ENCODE results near the gene DCPS. TPM values are rescaled to one million over a fixed set of nuclear protein-coding genes. Genes with fewer than 3 reads are reported as not detected.

DCPS gene
- total RNA-seq, 1 donor from 2014 or later = 15.5 TPM

GRCh38 chr11:126357055-126357962 is 53.4 kb downstream of the DCPS start:
- no peaks in the 10 kb centered on the region for H3K36me3 ChIP-seq
- intact Hi-C loops (cut with DNase I) = no loop called here
- ATAC-seq (no peak), DNase-seq (peak; percentile 62)
- no peaks in the 10 kb centered on the region for H3K9me3 ChIP-seq
- no peaks in the 10 kb centered on the region for H3K27me3 ChIP-seq
- peak overlapping the region; percentile 83 for H3K27ac ChIP-seq
- TF ChIP-seq, protein P1, sequence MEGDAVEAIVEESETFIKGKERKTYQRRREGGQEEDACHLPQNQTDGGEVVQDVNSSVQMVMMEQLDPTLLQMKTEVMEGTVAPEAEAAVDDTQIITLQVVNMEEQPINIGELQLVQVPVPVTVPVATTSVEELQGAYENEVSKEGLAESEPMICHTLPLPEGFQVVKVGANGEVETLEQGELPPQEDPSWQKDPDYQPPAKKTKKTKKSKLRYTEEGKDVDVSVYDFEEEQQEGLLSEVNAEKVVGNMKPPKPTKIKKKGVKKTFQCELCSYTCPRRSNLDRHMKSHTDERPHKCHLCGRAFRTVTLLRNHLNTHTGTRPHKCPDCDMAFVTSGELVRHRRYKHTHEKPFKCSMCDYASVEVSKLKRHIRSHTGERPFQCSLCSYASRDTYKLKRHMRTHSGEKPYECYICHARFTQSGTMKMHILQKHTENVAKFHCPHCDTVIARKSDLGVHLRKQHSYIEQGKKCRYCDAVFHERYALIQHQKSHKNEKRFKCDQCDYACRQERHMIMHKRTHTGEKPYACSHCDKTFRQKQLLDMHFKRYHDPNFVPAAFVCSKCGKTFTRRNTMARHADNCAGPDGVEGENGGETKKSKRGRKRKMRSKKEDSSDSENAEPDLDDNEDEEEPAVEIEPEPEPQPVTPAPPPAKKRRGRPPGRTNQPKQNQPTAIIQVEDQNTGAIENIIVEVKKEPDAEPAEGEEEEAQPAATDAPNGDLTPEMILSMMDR (IDR thresholded peaks at IDR 0.05) = no peak
- H3K4me3 ChIP-seq = peak overlapping the region; percentile 75
- peaks cover 42% of the 10 kb centered on the region for H3K4me1 ChIP-seq

DNA sequence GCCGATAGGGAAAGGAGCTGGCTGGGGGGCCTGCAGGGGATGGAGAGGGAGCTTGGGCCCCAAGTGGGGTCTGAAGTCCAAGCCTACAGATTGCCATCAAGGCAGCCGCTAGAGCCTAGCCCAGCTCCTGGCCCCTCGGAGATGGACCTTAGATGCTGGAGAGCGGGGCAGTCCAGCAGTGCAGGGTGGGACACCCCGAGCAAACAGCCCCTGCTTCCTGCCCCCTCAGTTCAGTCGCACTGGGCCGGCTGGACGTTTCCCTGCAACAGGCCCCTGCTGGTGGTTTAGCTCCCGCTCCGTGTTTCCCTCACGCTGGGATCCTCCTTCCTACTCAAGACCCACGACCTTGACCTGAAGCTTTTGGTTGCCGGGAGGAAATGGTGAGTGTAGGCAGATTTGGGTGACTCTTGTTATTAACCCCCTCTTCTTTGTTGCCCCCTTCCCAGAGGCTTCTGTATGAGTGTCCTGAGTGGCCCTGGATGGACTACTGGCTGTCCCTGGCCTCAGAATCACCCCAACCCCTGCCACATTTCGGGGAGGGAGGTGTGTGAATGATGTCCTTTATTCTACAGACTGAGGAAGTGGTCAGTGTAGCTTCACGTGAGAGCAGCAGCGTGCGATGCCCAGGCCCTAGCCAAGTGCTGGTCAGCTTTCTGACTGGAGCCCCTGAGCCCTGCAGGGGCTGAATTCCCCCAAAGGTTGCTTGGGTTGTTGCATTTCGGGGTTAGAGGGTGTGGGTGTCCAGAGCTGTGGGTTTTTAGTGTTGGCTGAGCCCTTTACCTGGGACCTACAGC is 54.3 kb downstream of the DCPS start:
- Histone ChIP-seq H3K9me3 (no peaks in the 10 kb centered on the region), H3K27ac (peak overlapping the region; percentile 83), H3K4me1 (peaks cover 36% of the 10 kb centered on the region), H3K4me3 (peak overlapping the region; percentile 75), H3K36me3 (no peaks in the 10 kb centered on the region), H3K27me3 (no peaks in the 10 kb centered on the region)
- peak; percentile 52 for DNase-seq
- no peak for ATAC-seq
- TF ChIP-seq, protein P1 (IDR thresholded peaks at IDR 0.05) = no peak
- intact Hi-C loops (cut with DNase I) = no loop called here

- peak; percentile 47 for DNase-seq
- intact Hi-C loops (cut with DNase I) = no loop called here
- Histone ChIP-seq H3K4me3 (no peak overlapping the region), H3K36me3 (no peaks in the 10 kb centered on the region), H3K27me3 (no peaks in the 10 kb centered on the region), H3K4me1 (peaks cover 32% of the 10 kb centered on the region), H3K27ac (peak overlapping the region; percentile 1), H3K9me3 (no peaks in the 10 kb centered on the region)
- TF ChIP-seq, protein P1 (IDR thresholded peaks at IDR 0.05) = no peak
- no peak for ATAC-seq
These were observed 54.9 kb downstream of the DCPS start for GRCh38 chr11:126358763-126359160.

- Histone ChIP-seq H3K27me3 (no peaks in the 10 kb centered on the region), H3K36me3 (no peaks in the 10 kb centered on the region), H3K4me1 (peaks cover 26% of the 10 kb centered on the region), H3K9me3 (no peaks in the 10 kb centered on the region), H3K4me3 (no peak overlapping the region), H3K27ac (peak overlapping the region; percentile 1)
- intact Hi-C loops (cut with DNase I) = no loop called here
- peak; percentile 2 for ATAC-seq
- DNase-seq = peak; percentile 76
- TF ChIP-seq, protein P1 (IDR thresholded peaks at IDR 0.05) = no peak
These were observed 55.7 kb downstream of the DCPS start for GRCh38 chr11:126359431-126360048.

- DNase-seq (no peak), ATAC-seq (no peak)
- no peaks in the 10 kb centered on the region for H3K9me3 ChIP-seq
- H3K36me3 ChIP-seq = no peaks in the 10 kb centered on the region
- H3K27ac ChIP-seq = peak overlapping the region; percentile 1
- intact Hi-C loops (cut with DNase I) = no loop called here
- H3K4me3 ChIP-seq = no peak overlapping the region
- H3K4me1 ChIP-seq = peaks cover 21% of the 10 kb centered on the region
- no peaks in the 10 kb centered on the region for H3K27me3 ChIP-seq
- TF ChIP-seq, protein P1 (IDR thresholded peaks at IDR 0.05) = no peak
These were observed 56.2 kb downstream of the DCPS start for GRCh38 chr11:126360049-126360446.
